Measurements from ENCODE around the gene MRO. TPM values are rescaled to one million over a fixed set of nuclear protein-coding genes. Genes with fewer than 3 reads are reported as not detected.
"Not testable (repeated sequence)": the region's sequence is repeated elsewhere in the genome, so short reads cannot be mapped to it uniquely, and the experiment has no call there.

Gene MRO
- polyA plus RNA-seq, 12 donors = 0.24 to 0.58 (median 0.37) TPM; not detected in 2

DNA sequence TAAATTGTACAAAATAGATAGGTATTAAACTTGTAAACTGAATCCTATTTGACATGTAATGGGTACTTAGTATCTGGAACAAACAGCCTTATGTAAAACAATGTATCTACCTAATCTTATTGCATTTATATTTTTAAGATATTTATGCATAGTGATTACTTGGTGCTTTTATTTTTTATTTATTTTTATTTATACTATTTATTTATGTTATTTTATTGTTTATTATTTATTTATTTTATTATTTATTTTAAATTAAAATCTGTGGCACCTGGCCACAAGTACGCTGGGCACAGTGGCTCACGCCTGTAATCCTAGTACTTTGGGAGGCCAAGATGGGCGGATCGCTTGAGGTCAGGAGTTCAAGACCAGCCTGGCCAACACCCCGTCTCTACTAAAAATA is 26.9 kb downstream of the MRO start:
- no peak for DNase-seq

DNA sequence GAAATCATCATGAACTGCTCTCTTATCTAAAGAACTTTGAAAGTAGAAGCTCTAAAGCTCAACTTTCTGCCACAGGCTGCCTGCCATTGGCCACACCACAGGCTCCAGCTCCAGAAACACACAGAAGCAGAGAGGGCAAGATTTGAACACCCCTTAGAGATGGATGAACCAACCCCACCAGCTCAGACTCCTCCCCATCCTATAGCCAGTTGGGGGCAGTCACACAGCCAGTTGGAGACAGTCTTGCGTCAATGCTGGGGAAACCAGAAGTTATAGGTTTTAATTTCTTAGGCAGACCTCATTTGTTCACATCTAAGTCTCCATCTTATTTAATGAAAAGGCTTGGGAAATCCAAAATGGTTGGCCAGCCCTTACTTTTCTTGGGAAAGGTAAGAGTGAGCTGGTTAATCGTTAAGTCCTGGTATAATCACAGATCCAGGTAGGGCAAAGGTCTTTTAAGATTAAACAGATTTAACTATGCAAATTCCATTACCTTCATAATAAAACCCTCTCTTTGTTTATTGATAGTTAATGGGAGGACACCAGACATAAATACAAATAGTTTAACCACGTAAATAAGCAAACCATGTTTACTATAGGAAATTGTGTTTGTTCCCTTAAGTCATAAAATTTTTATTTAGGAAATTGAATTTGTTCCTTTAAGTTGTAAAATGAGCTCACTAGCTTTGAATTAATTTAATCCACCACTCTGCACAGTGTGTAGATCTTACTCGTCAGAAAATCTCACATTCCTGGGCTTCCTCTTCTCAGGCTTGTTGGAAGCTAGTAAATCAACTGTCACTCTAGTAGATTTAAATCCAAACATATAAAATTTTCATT is 28.0 kb downstream of the MRO start:
- DNase-seq = no peak

DNA sequence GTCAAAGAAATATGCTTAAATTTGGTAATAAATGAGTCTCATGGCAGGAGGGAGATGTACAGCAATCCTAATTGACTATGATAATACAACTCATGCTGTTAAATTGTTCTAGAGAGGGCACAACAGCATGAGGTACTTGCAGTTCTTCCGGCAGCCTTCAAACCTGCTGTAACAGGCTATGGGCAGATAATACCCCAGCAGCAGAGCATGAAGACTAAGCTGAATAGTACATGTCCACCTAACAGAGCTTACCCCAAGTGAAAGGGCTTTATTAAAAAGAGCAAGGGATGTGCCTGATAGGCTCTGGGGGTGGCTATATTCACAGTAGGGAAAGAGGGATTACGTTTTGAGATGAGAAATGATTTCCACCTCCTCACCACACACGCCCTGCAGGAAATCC is 28.9 kb downstream of the MRO start:
- DNase-seq = no peak

DNA sequence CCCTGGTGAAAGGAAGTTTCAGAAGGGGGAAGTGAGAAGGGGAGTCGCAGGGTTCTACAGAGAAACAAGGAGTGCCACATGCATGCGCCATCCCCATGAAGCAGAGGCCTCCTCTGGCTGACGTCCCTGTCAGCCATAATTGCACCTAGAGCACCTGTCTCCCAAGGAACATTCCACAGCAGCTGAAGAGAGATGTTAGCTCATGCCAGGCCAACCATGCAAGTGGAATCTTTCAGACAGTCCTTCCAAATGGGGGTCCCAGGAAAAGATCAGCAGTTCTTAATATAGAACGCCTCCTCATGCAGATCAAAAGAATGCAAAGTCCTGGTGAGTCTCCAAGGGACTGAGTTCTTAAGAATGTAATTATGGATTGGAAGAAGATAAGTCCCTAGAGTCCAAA is 29.6 kb downstream of the MRO start:
- DNase-seq = no peak

DNA sequence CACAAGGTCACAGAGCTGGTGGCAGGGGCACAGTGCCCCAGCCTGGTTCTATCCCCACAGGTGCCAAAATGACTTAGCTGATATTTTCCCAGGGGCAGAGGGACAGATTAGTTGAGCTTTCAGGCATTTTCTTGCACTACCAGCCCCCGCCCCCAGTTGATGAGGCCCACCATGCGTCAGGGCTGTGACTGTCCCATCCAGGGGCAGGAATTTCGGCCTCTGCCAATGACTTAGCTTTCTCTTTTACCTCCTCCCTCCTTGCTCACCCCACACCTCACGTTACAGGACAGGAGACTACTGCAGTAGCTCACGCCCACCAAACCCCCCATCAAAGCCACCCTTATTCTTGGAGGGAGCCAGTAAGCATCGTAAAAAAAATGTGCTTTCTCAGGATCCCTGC is 31.5 kb downstream of the MRO start:
- DNase-seq = no peak

DNA sequence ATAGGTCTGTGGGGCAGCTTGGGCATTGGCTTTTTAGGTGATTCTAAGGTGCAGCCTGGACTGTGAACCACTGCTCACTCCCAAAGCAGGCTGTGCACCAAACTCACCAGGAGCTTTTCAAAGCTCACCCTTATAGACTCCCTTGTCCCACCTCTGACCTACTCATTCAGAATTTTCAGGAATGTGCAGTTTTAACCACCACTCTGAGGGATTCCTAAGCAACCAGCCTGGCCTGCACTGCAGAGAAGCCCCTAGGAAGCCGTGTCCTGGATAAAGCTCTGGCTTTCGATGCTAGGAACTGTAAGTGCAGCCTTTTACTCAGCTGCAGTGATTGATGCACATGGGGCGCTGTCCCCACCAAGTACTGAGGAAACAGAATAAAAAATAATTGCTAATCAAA is 33.0 kb downstream of the MRO start:
- no peak for DNase-seq

DNA sequence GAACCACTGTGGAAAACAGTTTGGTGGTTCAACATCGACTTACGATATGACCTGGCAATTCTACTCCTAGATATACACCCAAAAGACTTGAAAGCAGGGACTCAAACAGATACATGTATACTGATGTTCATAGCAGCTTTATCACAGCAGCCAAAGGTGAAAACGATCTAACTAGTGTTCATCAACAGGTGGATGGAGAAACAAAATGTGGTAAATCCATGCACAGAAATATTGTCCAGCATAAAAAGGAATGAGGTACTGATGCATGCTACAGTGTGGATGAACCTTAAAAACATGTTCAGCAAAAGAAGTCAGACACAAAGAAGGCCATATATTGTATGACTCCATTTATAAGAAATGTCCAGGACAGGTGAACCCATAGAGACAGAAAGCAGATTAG is 36.3 kb downstream of the MRO start:
- no peak for DNase-seq

DNA sequence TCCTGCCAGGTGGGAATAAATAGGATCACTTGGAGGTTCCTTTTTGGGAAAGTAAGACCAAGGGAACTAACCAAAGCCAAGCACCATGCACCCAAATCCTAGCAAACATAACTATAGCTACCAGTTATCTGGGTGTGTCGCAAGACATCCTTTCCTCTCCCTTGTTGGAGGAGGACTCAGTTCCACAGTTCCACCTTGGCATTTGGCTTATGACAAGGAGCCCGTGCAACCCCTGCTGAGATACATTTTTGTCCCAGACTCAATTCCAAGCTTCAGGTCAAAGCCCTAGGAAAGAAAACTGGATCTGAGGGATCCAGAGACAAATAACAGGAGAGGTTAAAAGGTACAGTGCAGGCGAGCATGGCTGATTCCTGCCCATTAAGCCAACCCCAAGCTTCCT is 40.8 kb downstream of the MRO start:
- DNase-seq = not testable (repeated sequence)

DNA sequence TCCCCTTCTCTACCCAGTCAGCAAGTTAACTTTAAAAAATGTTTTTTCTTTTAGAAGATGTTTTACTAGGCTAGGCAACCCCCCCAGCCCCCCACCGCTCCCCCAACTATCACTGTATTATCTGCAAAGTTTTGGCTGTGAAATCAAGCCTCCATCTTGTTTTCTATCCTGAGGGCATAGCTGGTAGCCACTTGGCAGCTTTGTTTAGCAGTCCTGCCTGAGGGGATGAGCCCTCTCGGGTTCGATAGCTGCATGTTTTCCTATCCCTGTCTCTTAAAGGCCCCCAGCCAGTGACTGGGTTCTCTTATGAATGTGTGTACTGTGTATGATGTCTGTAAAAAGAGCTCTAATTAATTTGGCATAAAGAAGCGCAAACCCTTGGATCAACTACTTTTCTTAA is 43.4 kb downstream of the MRO start:
- no peak for DNase-seq

DNA sequence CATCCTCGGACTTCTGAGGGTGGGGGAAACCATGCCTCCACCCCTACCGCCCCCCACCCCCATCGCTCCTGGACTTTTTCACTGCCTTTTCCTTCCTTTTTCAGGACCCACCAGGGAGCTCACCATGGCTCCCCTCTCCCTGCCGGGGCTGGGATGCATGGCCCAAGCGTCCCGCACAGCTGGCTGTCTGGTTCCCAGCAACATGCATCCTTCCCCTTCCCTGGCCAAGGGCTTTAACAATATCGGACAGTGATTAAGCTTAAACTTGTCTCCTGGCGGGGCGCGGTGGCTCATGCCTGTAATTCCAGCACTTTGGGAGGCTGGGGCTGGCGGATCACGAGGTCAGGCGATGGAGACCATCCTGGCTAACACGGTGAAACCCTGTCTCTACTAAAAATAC is 44.1 kb downstream of the MRO start:
- no peak for DNase-seq

DNA sequence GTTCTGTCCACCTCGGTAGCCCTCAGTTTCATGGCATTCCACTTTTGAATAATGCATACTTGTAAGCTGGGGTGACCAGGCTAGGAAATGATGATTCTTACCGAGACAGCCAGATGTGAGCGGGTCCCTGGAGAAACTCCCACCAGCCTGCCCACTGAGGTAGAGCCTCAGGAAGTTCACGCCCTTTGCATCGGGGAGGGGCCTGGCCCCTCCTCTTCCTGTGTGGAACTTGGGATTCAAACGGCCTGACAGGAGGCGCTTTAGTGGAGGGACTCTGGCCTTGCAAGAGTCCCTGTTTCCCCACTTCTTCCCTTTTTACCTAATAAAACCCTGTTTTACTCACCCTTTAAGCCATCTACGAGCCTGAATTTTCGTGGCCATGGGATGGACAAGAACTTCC is 44.6 kb downstream of the MRO start:
- DNase-seq = no peak

DNA sequence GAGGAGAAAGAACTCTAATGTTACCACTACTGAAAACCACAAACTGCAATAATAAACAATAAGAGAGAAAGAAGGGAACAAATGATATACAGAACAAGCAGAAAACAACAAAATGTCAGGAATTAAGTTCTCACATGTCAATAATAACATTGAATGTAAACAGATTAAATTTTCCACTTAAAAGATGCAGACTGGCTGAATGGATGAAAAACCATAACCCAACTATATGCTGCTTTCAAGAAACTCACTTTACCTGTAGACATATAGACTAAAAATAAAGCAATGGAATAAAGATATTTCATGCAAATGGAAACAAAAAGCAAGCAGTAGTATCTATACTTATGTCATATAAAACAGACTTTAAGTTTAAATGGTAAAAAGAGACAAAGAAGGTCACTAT is 50.4 kb downstream of the MRO start:
- no peak for DNase-seq

DNA sequence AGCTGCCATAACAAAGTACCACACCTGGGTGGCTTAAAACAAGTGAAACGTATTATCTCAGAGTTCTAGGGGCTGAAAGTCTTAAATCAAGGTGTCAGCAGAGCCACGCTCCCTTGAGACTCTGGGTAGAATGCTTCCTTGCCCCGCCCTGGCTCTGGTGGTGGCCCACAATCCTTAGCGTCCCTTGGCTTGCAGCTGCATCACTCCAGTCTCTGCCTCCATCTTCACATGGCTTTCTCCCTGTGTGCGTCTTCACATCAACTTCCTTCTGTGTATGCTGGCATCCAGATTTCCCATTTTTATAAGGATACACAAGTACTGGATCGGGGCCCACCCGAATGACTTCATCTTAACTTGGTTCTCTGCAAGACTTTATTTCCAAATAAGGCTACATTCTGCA is 62.5 kb downstream of the MRO start:
- no peak for DNase-seq

DNA sequence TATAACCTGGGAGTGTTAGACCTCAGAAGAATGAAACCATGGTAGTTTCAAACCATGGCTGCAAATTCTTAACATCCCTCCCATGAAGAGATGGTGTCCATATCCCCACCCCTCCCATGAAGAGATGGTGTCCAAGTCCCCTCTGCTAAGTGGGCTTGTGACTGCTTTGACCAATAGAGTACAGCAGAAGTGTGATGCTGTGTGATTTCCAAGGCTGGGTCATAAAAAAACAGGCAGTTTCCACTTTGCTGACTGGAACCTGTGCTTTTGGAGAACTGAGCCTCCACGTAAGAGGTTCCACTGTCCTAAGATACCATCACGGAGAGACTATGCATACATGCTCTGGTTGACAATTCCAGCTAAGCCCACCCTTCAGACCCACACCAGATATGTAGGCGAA is 65.5 kb downstream of the MRO start:
- DNase-seq = no peak

DNA sequence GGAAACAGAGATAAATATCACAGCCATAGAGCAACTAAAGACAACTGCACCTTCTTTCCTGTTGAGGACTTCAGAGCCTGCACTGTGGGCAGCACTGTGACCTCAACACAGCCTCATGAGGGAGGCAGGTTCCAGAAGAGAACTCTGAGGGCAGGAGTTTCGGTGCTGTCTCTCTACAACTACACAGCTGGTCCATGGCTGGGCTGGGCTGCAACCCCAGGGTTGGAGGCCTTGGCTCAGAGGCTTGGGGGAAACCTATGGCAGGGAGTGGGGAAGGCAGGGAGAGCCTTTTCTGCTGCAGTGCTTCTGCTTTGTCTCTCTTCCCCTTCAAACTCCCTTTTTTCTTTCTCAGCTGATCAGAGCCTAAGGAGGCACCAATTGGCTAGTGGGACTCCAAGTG is 66.5 kb downstream of the MRO start:
- DNase-seq = no peak

DNA sequence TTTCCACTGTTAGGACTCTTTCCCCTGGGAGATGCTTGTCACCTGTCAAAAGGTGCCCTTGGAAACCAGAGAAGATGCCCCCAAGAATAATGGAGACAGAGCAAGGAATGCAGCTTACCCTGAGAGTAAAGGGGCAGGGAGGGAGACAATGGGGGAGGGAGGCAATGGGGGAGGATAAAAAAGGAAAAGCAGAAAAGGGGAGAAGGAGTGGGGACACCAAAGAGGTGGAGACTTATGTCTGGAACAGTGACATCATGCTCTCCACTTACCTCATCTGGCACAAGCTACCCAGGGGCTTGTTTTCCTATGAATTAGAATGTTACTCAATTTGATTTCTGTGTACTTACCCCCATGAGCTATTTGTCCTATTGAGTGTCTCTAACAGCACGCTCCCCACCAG is 67.9 kb downstream of the MRO start:
- DNase-seq = no peak

DNA sequence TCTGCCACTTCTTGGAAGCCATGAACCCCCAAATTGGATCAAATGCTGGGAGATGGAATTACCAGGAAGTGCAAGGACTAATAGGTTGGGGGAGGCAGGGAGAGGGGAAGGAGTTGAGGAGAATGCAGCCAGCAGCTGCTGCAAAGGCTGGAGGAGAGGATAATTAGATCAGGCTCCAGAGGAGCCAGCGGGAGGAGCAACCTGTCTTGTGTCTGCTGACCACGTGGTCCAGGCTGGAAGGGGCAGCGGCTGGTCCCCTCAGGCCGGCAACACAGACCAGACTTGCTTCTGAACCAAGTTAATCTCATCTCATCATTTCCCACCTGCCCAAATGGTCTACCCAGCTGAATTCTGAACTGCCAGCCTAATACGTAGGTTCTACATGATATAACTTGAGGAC is 68.3 kb downstream of the MRO start:
- no peak for DNase-seq

DNA sequence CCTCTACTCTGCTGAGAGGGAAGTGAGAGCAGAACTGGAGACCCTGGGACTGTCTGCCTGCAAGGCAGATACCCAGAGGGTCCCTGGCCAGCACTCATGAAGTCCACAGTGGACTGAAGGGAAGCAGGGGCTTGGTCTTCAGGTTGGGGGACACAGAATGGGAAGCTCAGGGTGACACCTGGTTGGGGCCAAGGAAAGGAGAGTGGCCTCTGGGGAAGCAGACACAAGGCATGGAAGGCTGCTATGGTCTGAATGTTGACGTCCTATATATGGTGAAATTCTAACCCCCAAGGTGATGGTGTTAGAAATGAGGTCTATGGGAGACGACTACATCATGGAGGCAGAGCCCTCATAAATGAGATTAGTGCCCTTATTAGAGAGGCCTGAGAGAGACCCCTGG is 69.3 kb downstream of the MRO start:
- no peak for DNase-seq

DNA sequence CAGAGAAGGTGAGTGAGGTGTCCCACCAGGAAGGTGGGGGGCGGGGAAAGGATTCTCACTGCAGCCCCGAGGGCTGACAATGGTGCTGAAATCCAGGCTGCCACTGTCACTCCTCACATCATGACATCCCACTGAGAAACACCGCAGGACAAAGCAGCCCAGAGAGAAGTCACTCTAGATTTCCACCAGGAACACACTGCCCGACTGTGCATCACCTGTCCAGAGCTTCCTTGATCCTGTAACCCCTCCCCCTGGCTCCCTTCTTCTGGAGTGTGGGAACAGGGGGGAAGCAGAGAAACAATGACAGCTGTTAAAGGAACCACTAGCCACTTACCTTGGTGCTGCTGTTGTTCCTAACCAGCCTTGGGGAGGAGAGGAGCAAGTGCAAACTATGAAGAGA is 69.9 kb downstream of the MRO start:
- DNase-seq = no peak

DNA sequence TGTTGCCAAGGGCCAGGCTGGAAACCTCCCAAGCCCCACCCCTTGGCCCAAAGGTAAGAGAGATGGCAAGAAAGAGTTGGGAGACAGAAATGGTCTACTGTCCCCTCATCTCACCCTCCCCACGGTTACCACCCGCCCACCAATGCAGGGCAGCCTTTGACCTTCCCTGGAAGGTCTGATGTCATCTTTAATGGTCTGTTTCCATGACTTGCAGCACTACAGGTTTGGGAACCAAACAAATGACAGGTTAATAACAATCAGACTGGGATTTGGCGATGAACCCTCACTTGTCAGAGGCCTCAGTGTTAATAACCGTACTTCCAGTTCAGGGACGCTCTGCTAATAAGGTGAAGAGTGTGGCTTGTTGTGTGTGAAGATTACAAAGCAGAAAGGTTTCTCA is 70.4 kb downstream of the MRO start:
- no peak for DNase-seq

DNA sequence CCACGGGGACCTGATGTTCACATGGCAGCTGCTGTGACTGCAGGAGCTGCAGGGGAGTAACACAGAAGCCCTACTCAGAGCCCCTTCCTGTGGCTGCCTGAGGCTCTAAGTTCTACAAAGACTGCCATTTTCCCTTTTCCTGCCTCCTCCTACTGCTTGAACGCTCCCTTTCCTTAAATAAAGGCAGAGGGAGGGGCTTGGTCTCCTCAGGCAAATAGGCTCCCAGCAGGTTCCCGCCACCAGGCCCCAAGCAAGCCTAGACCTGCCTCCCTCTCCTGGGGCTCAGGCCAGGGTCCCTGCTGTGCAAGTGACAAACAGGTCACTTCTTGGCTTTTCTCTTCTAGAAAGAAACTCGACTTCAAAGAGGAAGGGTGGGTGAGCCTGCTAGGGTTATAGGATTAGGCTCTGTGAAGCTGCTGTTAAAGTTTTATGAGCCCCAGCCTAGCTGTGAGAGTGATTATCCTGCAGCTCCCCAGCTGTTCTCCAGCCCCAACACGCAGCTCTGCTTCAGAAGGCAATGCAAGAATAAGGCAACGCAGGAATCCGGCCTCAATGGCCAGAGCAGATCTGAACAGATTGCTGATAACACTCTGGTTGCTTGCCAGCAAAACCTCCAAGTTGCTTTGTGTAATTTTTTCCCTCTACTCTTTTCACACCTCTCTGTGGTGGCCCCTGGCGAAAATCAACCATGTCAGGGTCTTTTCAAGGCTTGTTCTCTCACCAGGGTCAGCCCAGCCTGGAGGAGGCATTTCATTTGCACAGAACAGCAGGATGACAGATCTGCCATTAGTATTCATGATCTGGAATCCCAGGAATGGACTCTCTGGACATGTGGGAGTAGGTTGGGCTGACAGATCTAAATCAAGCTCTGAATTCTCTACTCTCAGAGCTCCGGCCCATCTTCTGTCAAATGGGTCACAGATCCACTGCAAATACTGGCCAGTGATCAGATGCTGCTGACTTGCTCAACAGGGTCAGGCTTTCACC is 71.3 kb downstream of the MRO start:
- no peak for DNase-seq

DNA sequence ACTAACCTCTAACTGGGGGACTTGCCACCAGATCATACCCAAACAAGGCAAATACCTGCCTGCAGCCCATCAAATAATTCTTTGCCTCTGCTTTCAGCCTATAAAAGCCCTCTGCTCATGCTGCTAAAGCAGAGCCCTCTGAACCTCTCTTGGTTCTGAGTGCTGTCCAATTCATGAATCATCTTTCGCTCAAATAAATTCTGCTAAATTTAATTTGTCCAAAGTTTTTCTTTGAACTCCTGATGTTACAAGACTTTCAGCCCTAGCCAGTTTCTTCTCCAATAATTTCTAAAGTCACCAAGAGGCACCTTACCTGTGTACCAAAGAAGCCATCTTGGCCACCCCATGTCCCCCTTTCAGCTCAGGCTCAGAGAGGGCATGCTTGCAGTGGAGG is 72.0 kb downstream of the MRO start:
- no peak for DNase-seq

DNA sequence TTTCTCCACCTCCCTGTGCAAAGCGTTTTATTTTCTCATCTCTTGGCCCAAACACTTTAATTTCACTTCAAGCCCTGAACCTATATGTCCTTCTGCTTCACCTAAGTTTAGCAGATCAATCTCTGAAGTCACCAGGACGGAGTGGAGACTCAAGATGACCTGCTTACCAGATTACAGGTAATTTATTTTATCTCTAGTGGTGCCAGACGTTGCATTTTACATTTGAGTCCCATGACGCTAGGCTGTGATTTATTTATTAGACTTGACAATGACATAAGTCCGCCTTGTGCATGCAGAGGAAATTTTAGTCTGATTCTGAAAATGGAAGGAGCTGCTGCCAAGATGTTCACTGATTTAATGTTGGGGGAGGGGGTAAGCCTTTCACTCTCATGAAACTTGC is 73.9 kb downstream of the MRO start:
- no peak for DNase-seq

Measured in muscle of arm (tissue), 12 donors.